B cell (primary cell): ENCODE measurements around the gene TM9SF2.

ENCODE experiments used
- CTCF ChIP-seq: fragments of 200-600 bp; IDR thresholded peaks from one replicate; pipeline ENCODE4 v1.8.0; 2022; ENCODE audit warnings: antibody characterized with exemption, mild to moderate bottlenecking
- EZH2 ChIP-seq: IDR thresholded peaks from 2 replicates; pipeline ENCODE4 v1.6.1; 2012; ENCODE audit warnings: borderline replicate concordance, low read depth, mild to moderate bottlenecking, moderate library complexity, low read length; ENCODE audit not compliant: insufficient read depth, poor library complexity, severe bottlenecking

DNA sequence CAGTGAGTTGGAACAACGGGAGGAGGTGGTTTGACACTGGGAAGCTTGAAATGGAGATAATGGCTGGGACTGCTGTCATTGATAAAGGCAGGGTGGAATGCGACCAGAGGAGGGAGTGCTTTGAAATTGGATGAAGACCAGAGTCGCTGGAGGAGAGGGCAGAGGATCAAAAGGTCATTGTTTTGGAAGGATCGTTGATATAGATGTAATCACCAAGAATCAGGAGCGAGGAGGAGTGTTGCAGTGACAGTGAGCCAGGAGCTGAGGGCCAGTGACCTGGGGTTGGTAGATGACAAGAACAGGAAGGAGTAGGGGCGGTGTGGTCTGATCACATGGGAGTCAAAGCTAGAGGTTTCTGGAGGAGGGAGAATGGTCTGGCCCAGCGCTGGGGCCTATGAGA is 25.3 kb downstream of the TM9SF2 start:
- TF ChIP-seq CTCF (no peak), EZH2 (no peak)
